GM18517 (cell line): Measurements from ENCODE around the gene ATF6B.
"Not testable (repeated sequence)": the region's sequence is repeated elsewhere in the genome, so short reads cannot be mapped to it uniquely, and the experiment has no call there.

ENCODE experiments used
- ATAC-seq: cut with Tn5 transposase; IDR thresholded peaks from one replicate; pipeline ENCODE4 v1.9.1; 2021; ENCODE audit warnings: mild to moderate bottlenecking, moderate library complexity; ENCODE audit not compliant: unreplicated experiment

The ATF6B gene

DNA sequence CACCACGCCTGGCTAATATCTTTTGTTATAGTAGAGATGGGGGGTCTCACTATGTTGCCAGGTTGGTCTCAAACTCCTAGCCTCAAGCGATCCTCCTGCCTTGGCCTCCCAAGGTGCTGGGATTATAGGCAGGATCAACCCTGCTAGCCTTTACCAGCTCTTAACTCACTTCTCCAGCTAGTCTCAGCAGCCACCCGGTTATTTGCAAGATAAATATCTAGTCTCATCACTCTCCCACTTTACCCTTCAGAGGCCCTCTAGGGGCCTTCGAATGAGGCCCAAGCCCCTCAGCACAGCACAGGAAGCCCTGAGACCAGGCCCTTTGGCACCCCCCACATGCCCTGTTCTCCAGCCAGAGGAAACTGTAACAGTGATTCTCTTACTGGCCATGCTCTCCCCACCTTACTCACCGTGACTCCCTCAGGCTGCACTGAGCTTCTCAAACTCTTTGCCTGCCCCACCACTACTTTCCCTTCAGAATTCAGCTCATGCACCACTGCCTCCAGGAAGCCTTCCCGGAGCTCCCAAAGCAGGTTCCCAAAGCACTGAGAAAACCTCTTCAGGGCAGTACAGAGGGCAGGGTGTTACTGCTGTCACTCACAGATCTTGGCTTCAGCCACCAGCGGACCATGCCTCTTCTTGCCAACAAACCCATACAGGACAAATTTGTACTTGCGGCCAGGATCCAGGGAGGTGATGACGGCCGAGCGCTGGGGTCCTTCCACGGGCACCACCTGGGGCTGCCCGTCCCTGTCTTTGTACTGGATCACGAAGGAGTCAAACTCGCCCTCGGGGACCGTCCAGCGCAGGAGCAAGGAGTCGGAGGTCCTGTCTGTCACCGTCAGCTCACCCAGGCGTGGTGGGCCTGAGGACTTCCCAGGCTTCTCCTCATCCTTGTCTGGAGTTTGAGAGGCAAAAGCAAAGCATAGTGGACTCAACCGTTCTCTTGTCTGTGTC is 44.0 kb downstream of the ATF6B start:
- ATAC-seq, result no peak

DNA sequence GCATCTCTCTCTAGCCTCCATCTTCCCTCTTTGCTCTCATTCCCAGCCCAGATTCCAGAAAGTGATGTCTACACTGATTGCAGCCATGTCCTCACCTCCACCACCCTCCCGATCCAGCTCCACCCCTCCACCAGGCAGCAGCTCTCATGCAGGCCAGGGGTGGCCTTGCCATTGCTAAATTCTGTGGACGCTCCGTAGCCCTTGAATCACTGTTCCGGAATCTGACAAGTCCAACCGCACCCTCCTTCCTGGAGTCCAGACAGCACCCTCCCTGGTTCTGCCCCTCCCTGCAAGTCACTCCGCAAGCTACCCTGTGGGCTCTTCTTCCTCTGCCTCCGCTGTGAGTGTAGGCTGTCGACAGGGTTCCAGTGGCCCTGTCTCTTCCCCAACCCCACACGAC is 45.1 kb downstream of the ATF6B start:
- ATAC-seq, result no peak

DNA sequence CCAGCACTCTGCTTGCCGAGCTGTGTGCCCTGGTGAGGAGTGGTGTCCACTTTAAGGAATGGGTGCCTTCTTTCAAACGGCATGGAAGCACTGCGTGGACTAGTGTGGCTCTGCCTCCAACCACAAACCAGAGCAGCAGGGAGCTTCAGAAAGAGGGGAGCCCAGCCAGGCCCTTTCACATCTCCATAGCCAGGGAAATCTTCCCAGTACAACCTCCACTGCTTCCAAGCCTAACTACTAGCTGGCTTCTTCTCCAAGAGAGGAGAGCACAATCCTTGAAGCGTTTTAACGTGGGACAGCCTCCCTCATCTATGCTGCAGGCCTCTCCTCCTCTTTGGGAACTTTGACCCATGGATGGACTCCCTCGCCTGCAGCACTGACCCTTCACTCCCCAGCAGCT is 45.6 kb downstream of the ATF6B start:
- no peak for ATAC-seq

DNA sequence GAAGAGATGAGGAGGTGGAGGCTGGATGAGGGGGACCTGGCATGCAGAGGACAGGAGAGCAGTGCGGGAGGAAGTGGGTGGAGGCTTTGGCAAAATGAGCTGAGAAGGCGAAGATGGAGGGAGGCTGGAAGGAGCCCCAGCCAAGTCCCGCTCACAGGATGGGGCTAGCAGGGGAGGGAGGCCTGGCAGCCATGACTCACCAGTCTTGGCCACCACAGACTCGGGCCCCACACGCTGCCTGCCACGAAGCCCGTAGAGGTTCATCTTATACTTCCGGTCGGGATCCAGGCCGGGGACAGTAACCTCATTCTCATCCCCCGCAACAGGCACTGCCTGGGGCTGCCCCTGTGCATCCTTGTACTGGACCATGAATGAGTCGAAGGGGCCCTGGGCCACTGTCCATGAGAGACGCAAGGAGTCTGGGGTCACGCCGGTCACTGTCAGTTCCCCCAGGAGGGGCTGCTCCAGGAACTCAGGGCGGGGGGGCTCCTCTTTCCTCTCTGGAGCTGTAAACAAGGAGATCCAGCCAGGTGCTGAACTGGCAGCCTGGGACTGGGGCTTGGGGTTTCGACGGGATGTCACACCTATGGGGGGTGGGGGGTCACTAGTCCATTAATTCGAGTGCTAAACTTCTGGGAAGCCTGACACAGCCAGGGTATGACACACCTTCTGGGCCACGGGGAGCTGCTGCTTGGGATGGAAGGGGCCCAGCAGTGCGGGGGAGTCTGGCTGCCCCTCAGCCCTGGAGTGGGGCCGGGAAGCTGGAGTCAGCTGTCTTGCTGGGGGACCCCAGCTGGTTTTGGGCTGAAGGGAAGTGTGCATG is 46.7 kb downstream of the ATF6B start:
- ATAC-seq, result no peak

DNA sequence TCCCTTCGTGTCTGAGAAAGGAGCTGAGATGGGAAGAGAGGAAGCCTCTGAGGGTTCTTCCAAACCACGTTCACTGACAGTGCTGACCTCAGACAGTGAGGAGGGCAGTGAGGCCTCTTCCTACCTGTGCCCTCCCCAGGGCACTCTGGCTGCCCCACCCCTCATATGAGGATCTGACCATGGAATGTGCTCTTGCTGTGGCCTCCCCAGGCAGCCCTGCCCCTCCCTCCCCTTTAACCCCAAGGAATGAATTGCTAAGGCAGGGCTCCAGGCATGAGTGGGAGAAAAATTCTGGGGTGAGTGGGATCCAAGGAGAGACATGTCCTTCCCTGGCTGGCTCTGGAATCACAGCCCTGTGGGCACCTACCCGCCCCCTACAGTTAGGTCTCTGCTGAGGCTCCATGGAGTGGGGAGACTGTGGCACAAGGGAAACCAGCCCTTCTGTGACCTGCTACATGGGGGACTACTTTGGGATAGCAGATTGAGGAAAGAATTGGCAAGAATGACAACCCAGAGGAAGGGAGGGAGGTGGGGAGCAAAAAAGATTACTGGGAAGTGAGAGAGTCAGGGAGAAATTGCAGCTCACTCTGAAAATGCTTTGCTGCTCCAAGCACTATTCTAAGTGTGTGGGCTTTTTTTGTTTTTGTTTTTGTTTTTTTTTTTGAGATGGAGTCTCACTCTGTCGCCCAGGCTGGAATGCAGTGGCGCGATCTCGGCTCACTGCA is 48.3 kb downstream of the ATF6B start:
- ATAC-seq, result no peak

DNA sequence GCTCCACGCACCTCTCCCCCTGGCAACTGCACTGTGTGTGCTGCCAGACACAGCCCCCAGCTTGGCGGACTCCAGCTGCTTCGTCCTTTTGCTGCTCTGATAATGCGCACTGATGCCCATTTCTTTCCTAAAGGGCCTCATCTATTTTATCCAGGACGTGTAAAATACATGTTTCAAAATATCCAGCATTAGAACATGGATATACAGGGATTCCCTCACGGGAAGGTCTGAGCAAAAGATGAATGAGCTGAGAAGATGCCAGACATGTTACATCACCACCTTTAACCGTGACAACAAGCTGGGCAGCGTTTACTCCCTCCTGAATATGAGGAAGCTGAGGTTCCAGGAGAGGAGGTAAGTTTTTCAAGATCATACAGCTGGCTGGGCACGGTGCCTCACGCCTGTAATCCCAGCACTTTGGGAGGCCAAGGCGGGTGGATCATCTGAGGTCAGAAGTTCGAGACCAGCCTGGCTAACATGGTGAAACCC is 51.7 kb downstream of the ATF6B start:
- no peak for ATAC-seq

DNA sequence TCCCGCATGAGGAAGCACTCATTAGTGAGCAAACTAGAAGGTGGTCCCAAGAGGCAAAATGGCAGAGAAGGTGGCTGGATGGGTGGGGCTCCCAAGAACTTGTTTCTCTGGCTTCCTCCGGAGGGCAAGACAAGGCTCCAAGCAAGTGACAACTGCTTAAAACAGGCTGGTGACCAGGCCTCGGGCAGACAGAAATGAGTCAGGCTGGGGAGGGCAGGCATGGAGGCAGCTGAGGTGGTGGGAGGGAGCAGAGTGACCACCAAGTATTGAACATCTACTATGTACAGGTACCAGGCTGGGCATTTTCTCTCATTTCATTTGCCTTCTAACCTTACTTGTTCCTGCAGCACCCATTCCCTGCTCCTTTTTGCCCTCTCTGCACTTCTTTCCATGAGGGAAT is 52.3 kb downstream of the ATF6B start:
- no peak for ATAC-seq

DNA sequence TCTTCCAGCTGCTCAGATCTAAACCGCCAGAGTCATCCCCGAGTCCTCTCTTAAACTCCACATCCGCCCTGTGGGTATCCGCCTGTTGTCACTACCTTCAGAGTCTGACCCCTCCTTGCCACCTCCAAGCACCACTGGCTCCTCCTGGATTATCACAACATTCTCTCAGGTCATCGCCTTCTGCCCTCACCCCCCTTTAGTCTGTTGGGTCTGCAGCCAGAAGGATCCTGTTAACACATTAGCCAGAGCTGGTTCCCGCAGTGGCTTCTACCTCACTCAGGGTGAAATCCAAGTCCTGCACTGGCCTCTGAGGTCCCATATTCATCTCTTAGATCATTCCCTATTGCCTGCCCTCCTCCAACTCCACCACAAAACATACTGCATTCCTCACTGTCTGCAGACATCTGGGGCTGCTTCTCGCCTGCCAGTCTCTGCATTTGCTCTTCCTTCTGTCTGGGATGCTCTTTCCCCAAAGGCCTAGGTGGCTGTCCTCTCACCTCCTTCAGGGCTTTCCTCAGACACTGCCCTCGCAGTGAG is 53.0 kb downstream of the ATF6B start:
- no peak for ATAC-seq

DNA sequence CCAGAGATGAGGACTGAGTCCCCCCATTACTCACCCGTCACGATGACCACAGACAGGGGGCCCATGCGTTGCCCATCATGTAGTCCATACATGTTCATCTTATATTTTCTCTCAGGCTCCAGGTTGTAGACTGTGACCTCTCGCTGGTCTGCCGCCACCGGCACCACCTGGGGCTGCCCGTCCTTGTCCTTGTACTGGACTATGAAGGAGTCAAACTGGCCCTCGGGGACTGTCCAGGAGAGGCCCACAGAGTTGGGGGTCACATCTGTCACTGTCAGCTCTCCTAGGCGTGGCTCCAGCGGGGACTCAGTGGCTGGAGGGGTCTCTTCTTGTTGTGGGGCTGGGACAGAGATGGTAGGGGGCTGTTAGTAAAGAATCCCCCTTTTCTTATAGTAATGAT is 54.4 kb downstream of the ATF6B start:
- no peak for ATAC-seq

DNA sequence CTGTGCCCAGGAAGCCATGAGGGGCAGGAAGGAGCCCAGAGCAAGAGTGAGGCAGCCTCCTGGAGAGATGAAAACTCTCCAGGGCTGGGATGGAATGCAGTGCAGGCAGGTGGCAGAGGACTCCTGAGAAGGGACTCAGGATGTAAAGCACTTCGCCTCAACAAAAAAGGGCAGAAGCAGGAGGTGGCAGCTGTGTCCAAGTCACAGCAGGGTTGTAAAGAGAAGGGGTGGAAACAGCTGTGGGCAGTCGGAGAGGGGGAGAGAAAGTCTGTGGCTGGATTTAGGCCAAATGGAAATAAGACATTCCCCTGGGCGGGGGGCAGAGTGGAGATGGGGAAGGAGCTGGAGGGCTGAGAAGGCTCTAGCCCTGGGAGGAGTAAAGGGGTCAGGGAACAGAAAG is 54.9 kb downstream of the ATF6B start:
- no peak for ATAC-seq

DNA sequence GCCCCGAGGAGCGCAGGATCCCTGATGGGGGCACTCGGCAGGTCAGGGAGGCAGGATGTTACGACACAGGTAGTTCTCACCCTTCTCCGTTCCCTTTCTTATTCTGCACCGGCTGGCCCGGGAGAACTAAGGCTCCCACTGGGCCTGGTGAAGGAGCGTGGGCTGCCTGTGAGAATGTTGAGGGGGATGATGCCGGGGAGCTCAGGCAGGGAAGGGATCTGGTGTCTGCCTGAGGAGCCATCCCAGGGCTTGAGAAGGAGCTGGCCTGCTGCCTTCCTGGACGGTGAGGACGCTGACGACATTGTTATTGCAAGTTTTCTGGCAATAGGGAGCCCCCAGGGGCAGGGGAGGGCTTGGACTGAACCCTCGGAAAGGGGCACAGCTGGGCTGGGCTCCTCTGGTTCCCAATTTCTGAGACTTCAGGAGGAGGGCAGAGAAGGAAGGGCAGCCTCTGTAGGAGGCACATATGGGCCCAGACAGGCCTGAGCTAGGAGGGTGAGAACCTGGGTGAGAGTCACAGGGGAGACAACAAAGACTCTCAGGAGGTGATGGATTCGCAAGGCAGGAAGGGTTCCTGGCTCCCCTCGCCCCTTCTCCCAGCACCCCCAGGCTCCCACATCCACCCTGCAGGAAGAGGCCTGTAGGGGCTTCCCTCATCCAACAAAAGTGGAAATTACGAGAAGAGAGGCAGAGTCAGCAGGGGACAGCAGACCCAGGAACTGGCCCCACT is 57.1 kb downstream of the ATF6B start:
- no peak for ATAC-seq

DNA sequence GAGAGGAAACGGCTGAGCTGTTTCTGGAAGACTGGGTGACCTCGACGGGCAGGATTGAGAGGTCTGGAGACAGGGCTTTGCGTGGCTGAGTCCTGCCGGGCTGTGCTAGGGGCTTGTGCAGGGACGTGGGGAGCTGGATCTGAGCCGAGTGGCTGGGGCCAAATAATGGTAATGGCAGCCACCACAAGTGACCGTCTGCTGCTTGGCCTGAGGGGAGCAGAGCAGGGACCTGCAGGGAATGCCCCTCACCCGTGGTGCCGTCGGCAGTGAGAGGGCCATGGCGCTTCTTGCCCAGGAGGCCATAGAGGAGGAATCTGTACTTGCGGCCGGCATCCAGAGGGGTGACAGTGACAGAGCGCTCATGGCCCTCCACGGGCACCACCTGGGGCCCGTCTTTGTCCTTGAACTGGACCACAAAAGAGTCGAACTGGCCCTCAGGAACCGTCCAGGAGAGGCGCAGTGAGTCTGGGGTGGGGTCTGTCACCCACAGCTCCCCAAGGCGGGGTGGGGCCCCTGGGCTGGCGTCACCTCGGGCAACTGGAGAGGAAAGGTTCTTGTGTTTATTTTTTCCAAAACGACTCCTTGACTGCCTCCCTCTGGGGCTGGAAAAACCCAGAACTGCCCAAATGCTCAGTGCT is 58.0 kb downstream of the ATF6B start:
- ATAC-seq, result no peak

DNA sequence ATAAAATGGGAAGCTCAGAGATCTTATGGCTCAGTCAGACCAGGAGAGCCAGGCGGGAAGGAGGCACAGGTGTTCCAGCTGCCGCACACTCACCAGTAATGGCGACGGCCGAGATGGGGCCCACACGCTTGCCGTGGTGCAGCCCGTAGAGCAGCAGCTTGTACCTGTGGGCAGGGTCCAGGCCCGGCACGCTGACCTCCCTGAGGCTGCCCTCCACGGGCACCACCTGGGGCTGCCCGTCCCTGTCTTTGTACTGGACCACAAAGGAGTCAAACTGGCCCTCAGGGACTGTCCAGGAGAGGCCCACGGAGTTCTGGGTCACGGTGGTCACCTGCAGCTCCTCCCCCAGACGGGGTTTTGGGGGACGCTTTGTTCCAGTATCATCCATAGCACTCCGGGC is 58.6 kb downstream of the ATF6B start:
- ATAC-seq, result no peak

DNA sequence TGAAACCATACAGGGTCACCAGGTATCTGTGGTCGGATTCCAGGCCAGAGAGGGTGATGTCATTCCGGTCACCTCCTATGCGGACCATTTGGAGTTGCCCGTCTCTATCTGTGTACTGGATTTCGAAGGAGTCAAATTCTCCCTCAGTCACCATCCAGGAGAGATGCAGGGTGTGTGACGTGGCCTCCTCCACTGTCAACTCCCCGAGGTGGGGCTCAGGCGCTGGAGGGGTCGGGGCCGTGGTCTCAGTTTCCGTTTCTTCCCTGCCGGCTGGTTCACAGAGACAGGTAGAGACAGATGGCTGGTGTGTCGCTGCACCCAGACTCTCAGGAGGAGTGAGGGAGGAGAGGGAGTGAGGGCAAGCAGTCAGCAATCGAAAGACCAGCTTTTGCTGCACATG is 59.2 kb downstream of the ATF6B start:
- no peak for ATAC-seq

DNA sequence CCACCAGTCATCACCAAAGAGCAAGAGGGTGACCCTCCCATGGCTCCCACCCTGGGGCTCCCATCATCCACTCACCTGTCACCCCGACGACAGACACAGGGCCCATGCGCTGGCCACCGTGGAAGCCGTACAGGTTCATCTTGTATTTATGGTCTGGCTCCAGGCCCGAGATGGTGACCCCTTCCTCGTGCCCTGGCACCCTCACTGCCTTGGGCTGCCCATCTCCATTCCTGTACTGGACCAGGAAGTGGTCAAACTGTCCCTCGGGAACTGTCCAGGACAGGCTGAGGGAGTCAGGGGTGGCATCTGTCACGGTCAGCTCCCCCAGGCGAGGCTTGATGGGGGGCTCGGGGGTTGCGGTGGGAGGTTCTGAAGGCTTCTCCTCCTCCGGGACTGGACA is 59.7 kb downstream of the ATF6B start:
- ATAC-seq, result not testable (repeated sequence)

DNA sequence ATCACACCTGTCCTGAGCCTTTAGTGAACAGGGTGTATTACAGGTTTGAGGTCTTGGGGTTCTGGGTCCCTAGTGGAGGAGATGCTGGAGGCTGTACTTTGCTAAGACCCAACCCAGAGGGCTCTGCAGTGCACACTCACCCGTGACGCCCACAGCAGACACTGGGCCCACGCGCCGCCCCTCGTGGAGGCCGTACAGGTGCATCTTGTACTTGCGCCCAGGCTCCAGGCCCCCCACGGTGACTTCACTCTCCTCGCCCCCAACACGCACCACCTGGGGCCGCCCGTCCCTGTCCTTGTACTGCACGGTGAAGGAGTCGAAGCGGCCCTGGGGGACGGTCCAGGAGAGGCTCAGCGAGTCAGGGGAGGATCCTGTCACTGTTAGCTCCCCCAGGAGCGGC is 60.5 kb downstream of the ATF6B start:
- not testable (repeated sequence) for ATAC-seq
